ENCODE results near the gene RBM18. TPM values are rescaled to one million over a fixed set of nuclear protein-coding genes. Genes with fewer than 3 reads are reported as not detected.

The RBM18 gene
- total and polyA plus RNA-seq, 8 donors = 17.8 to 38.7 (median 28.7) TPM

DNA sequence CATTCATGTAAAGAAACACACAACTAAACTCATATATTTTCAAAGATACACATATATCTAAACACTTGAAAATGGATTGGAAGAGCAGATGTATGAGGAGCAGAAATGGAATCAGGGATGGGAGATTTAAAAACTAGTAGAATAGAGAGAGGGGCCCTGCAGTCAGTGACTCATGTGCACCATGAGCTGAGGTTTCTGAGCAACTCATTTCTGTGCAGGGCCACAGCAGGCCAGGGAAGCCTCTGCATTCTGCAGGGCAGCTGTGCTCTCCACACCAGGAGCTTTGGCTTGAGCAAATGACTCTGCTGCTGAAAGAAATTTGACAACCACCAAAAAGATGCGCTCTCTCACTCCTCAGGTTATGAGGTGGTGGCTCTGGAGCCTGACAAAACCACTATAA is 63.0 kb downstream of the RBM18 start:
- Histone ChIP-seq H3K36me3 (no peaks in the 10 kb centered on the region), H3K27me3 (peaks cover 0 to 9% of the 10 kb centered on the region in 2 donors), H3K4me3 (no peak overlapping the region), H3K9me3 (no peaks in the 10 kb centered on the region), H3K27ac (no peak overlapping the region), H3K4me1 (no peaks in the 10 kb centered on the region)
- DNase-seq = peak in 1 of 4 donors; percentile 18
- ATAC-seq = no peak
- TF ChIP-seq, protein P1, sequence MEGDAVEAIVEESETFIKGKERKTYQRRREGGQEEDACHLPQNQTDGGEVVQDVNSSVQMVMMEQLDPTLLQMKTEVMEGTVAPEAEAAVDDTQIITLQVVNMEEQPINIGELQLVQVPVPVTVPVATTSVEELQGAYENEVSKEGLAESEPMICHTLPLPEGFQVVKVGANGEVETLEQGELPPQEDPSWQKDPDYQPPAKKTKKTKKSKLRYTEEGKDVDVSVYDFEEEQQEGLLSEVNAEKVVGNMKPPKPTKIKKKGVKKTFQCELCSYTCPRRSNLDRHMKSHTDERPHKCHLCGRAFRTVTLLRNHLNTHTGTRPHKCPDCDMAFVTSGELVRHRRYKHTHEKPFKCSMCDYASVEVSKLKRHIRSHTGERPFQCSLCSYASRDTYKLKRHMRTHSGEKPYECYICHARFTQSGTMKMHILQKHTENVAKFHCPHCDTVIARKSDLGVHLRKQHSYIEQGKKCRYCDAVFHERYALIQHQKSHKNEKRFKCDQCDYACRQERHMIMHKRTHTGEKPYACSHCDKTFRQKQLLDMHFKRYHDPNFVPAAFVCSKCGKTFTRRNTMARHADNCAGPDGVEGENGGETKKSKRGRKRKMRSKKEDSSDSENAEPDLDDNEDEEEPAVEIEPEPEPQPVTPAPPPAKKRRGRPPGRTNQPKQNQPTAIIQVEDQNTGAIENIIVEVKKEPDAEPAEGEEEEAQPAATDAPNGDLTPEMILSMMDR (IDR thresholded peaks at IDR 0.05) = no peak
- intact Hi-C loops (cut with DNase I) = no loop called here

GRCh38 chr9:122200960-122201595 is 63.6 kb downstream of the RBM18 start:
- no peaks in the 10 kb centered on the region for H3K4me1 ChIP-seq
- H3K4me3 ChIP-seq = no peak overlapping the region
- no peaks in the 10 kb centered on the region for H3K9me3 ChIP-seq
- TF ChIP-seq, protein P1 (IDR thresholded peaks at IDR 0.05) = no peak
- ATAC-seq (no peak), DNase-seq (peak in 1 of 4 donors; percentile 20)
- no peaks in the 10 kb centered on the region for H3K36me3 ChIP-seq
- intact Hi-C loops (cut with DNase I) = no loop called here
- no peak overlapping the region for H3K27ac ChIP-seq
- H3K27me3 ChIP-seq = peaks cover 0 to 9% of the 10 kb centered on the region in 2 donors

DNA sequence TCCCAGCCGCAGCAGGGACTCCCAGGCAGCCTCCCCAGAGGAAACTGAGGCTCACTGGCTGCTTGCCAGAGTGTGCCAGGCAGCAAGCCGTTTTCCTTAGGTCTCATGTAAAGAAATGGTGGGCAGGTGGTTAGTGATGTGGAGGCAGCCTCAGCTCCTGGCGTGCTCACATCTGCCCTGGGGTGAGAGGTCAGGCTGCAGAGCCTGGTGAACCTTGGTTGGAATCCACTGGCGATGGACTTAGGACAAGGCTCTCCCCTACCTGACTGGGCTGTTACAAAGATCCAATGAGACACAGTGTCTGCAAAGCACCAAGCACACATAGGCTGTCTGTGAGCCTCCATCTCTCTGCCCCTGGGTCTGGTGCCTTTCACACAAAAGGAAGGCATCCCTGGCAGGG is 66.8 kb downstream of the RBM18 start:
- H3K4me1 ChIP-seq = no peaks in the 10 kb centered on the region

GRCh38 chr9:122197426-122197825 is 67.2 kb downstream of the RBM18 start:
- no peaks in the 10 kb centered on the region for H3K36me3 ChIP-seq
- H3K4me1 ChIP-seq = no peaks in the 10 kb centered on the region
- DNase-seq (peak in 1 of 4 donors; percentile 68), ATAC-seq (no peak)
- peaks cover 0 to 9% of the 10 kb centered on the region in 2 donors for H3K27me3 ChIP-seq
- TF ChIP-seq, protein P1 (IDR thresholded peaks at IDR 0.05) = no peak
- no peak overlapping the region for H3K27ac ChIP-seq
- H3K4me3 ChIP-seq = no peak overlapping the region
- H3K9me3 ChIP-seq = no peaks in the 10 kb centered on the region
- intact Hi-C loops (cut with DNase I) = no loop called here

More for the DNA sequence above, 66.8 kb downstream of the RBM18 start:
- H3K27me3 ChIP-seq = peaks cover 0 to 9% of the 10 kb centered on the region in 2 donors
- intact Hi-C loops (cut with DNase I) = no loop called here
- DNase-seq (no peak), ATAC-seq (no peak)
- no peaks in the 10 kb centered on the region for H3K9me3 ChIP-seq
- H3K36me3 ChIP-seq = no peaks in the 10 kb centered on the region
- TF ChIP-seq, protein P1 (IDR thresholded peaks at IDR 0.05) = no peak
- H3K27ac ChIP-seq = no peak overlapping the region
- no peak overlapping the region for H3K4me3 ChIP-seq

DNA sequence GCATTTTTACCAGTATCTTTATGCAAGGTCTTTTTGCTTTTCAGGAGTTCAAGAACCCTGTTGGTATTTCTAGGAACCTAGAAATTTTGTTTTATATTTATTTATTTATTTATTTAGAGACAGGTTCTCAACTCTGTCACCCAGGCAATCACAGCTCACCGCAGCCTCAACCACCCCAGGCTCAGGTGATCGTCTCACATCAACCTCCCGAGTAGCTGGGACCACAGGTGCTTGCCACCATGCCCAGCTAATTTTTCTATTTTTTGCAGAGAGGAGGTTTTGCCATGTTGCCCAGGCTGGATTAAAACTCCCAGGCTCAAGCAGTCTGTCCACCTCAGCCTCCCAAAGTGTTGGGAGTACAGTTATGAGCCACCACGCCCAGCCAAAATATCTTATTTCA is 68.8 kb downstream of the RBM18 start:
- Histone ChIP-seq H3K4me3 (no peak overlapping the region), H3K27me3 (peaks cover 0 to 9% of the 10 kb centered on the region in 2 donors), H3K4me1 (no peaks in the 10 kb centered on the region), H3K9me3 (no peaks in the 10 kb centered on the region), H3K36me3 (no peaks in the 10 kb centered on the region), H3K27ac (no peak overlapping the region)
- intact Hi-C loops (cut with DNase I) = no loop called here
- TF ChIP-seq, protein P1 (IDR thresholded peaks at IDR 0.05) = no peak
- no peak for ATAC-seq
- no peak for DNase-seq

All from left lung (tissue), 10 donors.